ENCODE measurements around the gene PIP4K2C.

DNA sequence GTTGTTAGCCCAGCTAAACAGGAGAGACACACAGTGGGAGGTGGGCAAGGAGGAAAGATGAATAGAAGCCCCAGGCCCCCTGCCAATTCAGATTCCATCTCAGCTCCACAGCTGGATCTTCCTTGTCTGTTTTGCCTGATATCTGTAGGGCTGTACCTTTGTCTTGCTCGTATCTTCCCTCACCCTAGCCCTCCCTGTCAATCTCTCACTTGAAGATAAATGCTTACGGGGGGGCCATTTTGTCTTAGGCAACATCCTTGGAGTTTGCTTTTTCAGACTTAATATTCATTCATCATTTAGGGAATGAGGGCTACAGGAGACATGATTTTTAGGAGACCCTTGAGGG lies 38.7 kb upstream of the PIP4K2C start:
- TF ChIP-seq, protein P1, sequence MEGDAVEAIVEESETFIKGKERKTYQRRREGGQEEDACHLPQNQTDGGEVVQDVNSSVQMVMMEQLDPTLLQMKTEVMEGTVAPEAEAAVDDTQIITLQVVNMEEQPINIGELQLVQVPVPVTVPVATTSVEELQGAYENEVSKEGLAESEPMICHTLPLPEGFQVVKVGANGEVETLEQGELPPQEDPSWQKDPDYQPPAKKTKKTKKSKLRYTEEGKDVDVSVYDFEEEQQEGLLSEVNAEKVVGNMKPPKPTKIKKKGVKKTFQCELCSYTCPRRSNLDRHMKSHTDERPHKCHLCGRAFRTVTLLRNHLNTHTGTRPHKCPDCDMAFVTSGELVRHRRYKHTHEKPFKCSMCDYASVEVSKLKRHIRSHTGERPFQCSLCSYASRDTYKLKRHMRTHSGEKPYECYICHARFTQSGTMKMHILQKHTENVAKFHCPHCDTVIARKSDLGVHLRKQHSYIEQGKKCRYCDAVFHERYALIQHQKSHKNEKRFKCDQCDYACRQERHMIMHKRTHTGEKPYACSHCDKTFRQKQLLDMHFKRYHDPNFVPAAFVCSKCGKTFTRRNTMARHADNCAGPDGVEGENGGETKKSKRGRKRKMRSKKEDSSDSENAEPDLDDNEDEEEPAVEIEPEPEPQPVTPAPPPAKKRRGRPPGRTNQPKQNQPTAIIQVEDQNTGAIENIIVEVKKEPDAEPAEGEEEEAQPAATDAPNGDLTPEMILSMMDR (IDR thresholded peaks at IDR 0.05; ENCODE audit: insufficient read depth, low read length) = no peak
- no peak for TF ChIP-seq SPI1 (IDR thresholded peaks at IDR 0.05; ENCODE audit: borderline replicate concordance, low read depth)
- TF ChIP-seq POLR2AphosphoS5 (IDR thresholded peaks at IDR 0.05; ENCODE audit: low read depth) = no peak
